Osteoblast (primary cell): Measurements from ENCODE around the gene ARMC10. TPM values are rescaled to one million over a fixed set of nuclear protein-coding genes. Genes with fewer than 3 reads are reported as not detected.

ENCODE experiments used
- DNase-seq: peaks from one replicate; pipeline ENCODE4 v3.0.0; 2011; ENCODE audit warnings: low spot score, mixed read lengths; ENCODE audit not compliant: insufficient read length; ENCODE audit errors: missing footprints
- H2AFZ ChIP-seq: 2 replicates; pipeline ENCODE4 v1.6.0; 2011; ENCODE audit warnings: mild to moderate bottlenecking, low read length
- H3K27ac ChIP-seq: 2 replicates; pipeline ENCODE4 v1.5.1; 2011; ENCODE audit warnings: mild to moderate bottlenecking, low read depth, low read length, moderate library complexity
- H3K27me3 ChIP-seq: 2 replicates; pipeline ENCODE4 v1.6.0; 2012; ENCODE audit warnings: mild to moderate bottlenecking, control low read depth, inconsistent platforms, low read length, moderate library complexity; ENCODE audit not compliant: insufficient read depth
- H3K36me3 ChIP-seq: 2 replicates; pipeline ENCODE4 v1.5.1; 2011; ENCODE audit warnings: mild to moderate bottlenecking, low read length, control low read depth, moderate library complexity; ENCODE audit not compliant: insufficient read depth
- H3K4me1 ChIP-seq: 2 replicates; pipeline ENCODE4 v1.5.1; 2011; ENCODE audit warnings: mild to moderate bottlenecking, low read length, control low read depth, moderate library complexity; ENCODE audit not compliant: insufficient read depth
- H3K4me2 ChIP-seq: 2 replicates; pipeline ENCODE4 v1.6.0; 2011; ENCODE audit warnings: mild to moderate bottlenecking, low read length; ENCODE audit not compliant: insufficient read depth
- H3K4me3 ChIP-seq: fragments of 200-600 bp; sonication (generic); 3 replicates; pipeline ENCODE4 v1.5.1; 2012; ENCODE audit warnings: mild to moderate bottlenecking, low read length, inconsistent platforms; ENCODE audit not compliant: insufficient read depth
- H3K79me2 ChIP-seq: 2 replicates; pipeline ENCODE4 v1.6.0; 2012; ENCODE audit warnings: mild to moderate bottlenecking, low read length, control low read depth, inconsistent platforms; ENCODE audit not compliant: insufficient read depth
- H3K9me3 ChIP-seq: 2 replicates; pipeline ENCODE4 v1.5.1; 2011; ENCODE audit warnings: low read depth, low read length, control low read depth
- H4K20me1 ChIP-seq: 2 replicates; pipeline ENCODE4 v1.6.0; 2012; ENCODE audit warnings: mild to moderate bottlenecking, low read length, control low read depth; ENCODE audit not compliant: insufficient read depth
- CTCF ChIP-seq: IDR thresholded peaks from 2 replicates; pipeline ENCODE4 v1.5.1; 2011; ENCODE audit warnings: mild to moderate bottlenecking, low read depth, low read length, moderate library complexity; ENCODE audit errors: extremely low read depth
- total RNA-seq: library from RNA; depleted of rRNA; stranded (reverse); fragments of >200 nt; gene quantifications from 2 replicates; pipeline ENCODE4 v1.2.3, GENCODE V29; 2012

Gene ARMC10
- total RNA-seq, 1 donor = 34.4 TPM

GRCh38 chr7:103113164-103113563 lies 38.2 kb downstream of the ARMC10 start:
- peak overlapping the region; percentile 49 for H3K4me2 ChIP-seq
- H3K4me1 ChIP-seq = peaks cover 20% of the 10 kb centered on the region
- no peaks in the 10 kb centered on the region for H4K20me1 ChIP-seq
- H2AFZ ChIP-seq = no peak overlapping the region
- no peak for TF ChIP-seq CTCF
- peak overlapping the region; percentile 33 for H3K27ac ChIP-seq
- no peaks in the 10 kb centered on the region for H3K36me3 ChIP-seq
- peak; percentile 31 for DNase-seq
- H3K27me3 ChIP-seq = no peaks in the 10 kb centered on the region
- H3K9me3 ChIP-seq = no peaks in the 10 kb centered on the region
- H3K79me2 ChIP-seq = no peaks in the 10 kb centered on the region
- peak overlapping the region; percentile 13 for H3K4me3 ChIP-seq

- H2AFZ ChIP-seq = no peak overlapping the region
- H3K27ac ChIP-seq = no peak overlapping the region
- no peaks in the 10 kb centered on the region for H3K36me3 ChIP-seq
- H3K9me3 ChIP-seq = no peaks in the 10 kb centered on the region
- no peaks in the 10 kb centered on the region for H3K79me2 ChIP-seq
- no peak overlapping the region for H3K4me3 ChIP-seq
- peak; percentile 5 for DNase-seq
- no peaks in the 10 kb centered on the region for H4K20me1 ChIP-seq
- TF ChIP-seq CTCF = no peak
- no peaks in the 10 kb centered on the region for H3K27me3 ChIP-seq
- no peak overlapping the region for H3K4me2 ChIP-seq
- peaks cover 20% of the 10 kb centered on the region for H3K4me1 ChIP-seq
Observed at GRCh38 chr7:103114576-103115008, 39.7 kb downstream of the ARMC10 start.

DNA sequence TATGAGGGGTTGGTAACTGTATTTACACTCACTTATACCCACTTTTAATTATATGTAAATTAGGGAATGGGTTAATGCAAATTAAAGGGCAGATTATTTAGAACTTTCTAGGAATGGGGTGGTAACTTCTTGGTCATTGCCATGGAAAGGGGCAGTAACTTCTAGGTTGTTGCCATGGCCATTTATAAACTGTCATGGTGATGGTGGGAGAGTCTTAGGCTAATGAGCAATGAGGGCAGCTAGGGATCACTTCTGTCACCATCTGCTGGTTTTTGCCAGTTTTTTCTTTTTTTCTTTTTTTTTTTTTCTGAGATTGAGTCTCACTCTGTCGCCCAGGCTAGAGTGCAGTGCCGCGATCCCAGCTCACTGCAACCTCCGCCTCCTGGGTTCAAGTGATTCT lies 40.8 kb downstream of the ARMC10 start:
- DNase-seq = no peak
- Histone ChIP-seq H3K4me2 (no peak overlapping the region), H2AFZ (no peak overlapping the region), H3K79me2 (no peaks in the 10 kb centered on the region), H4K20me1 (no peaks in the 10 kb centered on the region), H3K36me3 (no peaks in the 10 kb centered on the region), H3K4me1 (peaks cover 20% of the 10 kb centered on the region), H3K27ac (no peak overlapping the region), H3K4me3 (no peak overlapping the region), H3K27me3 (no peaks in the 10 kb centered on the region), H3K9me3 (no peaks in the 10 kb centered on the region)
- TF ChIP-seq CTCF = no peak

DNA sequence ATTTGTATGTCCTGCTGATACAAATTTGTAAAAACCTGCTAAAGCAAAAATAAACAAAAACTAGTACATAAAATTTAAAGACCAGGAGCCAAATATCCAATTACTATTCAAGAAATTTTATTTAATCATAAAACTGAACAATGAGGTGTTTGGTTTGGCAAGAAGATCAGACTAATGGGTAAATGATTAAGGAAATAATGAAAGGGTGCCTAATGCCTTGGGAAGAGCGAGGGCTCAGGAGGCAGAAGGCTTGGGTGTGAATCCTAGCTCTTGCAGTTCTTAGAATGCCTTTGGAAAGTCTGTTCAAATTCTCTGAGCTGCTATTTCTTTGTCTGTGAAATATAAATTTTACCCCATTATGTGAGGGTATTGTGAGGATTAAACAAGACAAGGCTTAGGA lies 41.6 kb downstream of the ARMC10 start:
- H3K27me3 ChIP-seq = no peaks in the 10 kb centered on the region
- H3K79me2 ChIP-seq = no peaks in the 10 kb centered on the region
- no peaks in the 10 kb centered on the region for H3K9me3 ChIP-seq
- no peak overlapping the region for H3K27ac ChIP-seq
- H3K4me2 ChIP-seq = no peak overlapping the region
- peaks cover 20% of the 10 kb centered on the region for H3K4me1 ChIP-seq
- H2AFZ ChIP-seq = no peak overlapping the region
- no peaks in the 10 kb centered on the region for H4K20me1 ChIP-seq
- DNase-seq = no peak
- TF ChIP-seq CTCF = no peak
- H3K36me3 ChIP-seq = peaks cover 5% of the 10 kb centered on the region
- no peak overlapping the region for H3K4me3 ChIP-seq
